ENCODE measurements around the gene PSMB8. TPM values are rescaled to one million over a fixed set of nuclear protein-coding genes. Genes with fewer than 3 reads are reported as not detected.
"Not testable (repeated sequence)": the region's sequence is repeated elsewhere in the genome, so short reads cannot be mapped to it uniquely, and the experiment has no call there.

PSMB8 gene
- total and polyA plus RNA-seq, 5 donors: 14.8 to 28.4 (median 20.6) TPM

DNA sequence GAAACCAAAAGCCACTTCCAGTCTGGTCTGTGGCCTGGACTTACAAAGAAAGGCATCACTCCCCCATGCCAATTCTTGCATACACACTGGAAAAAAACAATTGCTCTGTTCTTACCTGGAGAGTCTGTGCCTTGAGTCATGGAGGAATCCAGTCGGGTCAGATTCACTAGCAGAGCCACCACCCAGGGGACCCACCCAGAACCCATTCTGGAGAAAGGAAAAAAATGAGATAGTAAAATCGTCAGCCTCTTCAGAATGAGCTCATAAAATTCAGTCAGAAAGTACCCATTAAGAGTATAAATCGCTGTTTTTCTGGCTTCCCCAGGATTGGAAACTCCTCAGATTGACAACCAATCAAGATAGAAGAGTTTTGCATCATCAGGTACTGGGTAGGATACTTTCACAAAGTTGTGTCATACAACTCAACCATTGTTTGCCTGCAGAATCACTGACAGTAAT, 27.1 kb downstream of the PSMB8 start, which contains the start of gene HLA-DOB:
TSS of gene HLA-DOB (minus strand) at position 257 of the 459 bp plus-strand sequence. CDS start at position 206, 51 bp downstream.
- Histone ChIP-seq H3K4me3 (ENCODE audit: low read length) (no peak within 1 kb of the TSS), H3K27ac (ENCODE audit: low read length) (no peak within 1 kb of the TSS), H3K4me1 (ENCODE audit: control insufficient read depth, insufficient read depth, low read length) (no peaks in the 10 kb centered on the region), H3K27me3 (ENCODE audit: control insufficient read depth, insufficient read depth) (no peaks in the 10 kb centered on the region), H3K9me3 (ENCODE audit: control insufficient read depth, low read length) (no peaks in the 10 kb centered on the region)
- WGBS: 46% methylated on average over 3 of the region's 3 CpGs
- DNase-seq (no peak), ATAC-seq (peak in 1 of 2 donors; percentile 70)
- intact Hi-C loops (cut with DNase I): no loop called here

DNA sequence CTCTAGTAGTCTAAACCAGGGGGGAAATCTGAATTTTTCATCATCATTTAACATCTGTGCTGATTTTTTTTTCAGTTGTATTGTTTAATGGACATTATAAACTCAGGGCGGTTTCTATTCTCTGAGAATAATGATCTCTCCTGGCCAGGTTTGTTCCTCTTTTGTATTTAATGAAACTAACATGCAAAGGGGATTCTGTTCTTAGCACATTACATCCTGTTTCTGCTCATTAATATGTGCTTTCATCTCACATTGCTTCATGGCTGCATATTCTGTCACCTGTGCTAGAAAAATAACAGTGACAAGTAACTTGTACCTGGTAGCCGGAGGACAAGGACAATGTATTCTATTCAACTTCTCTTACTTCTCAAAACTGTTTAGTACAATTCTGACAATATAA, 27.9 kb downstream of the PSMB8 start:
- H3K4me1 ChIP-seq (ENCODE audit: control insufficient read depth, insufficient read depth, low read length): no peaks in the 10 kb centered on the region
- H3K27me3 ChIP-seq (ENCODE audit: control insufficient read depth, insufficient read depth): no peaks in the 10 kb centered on the region
- no peak overlapping the region for H3K4me3 ChIP-seq (ENCODE audit: low read length)
- WGBS: 74% methylated on average over 2 of the region's 2 CpGs
- intact Hi-C loops (cut with DNase I): no loop called here
- ATAC-seq (no peak), DNase-seq (no peak)
- H3K9me3 ChIP-seq (ENCODE audit: control insufficient read depth, low read length): no peaks in the 10 kb centered on the region
- H3K27ac ChIP-seq (ENCODE audit: low read length): no peak overlapping the region

DNA sequence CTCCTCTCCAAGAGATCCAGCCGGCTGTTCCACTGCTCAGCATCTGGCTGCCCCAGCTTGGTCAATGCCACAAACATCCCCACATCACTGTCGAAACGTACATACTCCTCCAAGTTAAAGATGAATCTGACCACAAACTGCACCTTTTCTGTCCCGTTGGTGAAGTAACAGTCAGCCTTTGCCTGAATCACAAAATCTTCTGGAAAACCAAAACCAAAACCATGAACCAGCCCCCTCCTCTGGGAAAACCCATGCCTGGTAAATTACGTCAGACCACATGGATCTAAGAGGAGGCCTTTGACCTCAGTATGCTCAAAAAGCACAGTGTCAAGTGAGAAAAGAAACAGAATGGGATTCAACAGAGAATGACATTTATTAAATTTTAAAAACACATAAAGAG, 28.7 kb downstream of the PSMB8 start:
- WGBS: 67% methylated on average over 5 of the region's 5 CpGs
- H3K4me3 ChIP-seq (ENCODE audit: low read length): no peak overlapping the region

DNA sequence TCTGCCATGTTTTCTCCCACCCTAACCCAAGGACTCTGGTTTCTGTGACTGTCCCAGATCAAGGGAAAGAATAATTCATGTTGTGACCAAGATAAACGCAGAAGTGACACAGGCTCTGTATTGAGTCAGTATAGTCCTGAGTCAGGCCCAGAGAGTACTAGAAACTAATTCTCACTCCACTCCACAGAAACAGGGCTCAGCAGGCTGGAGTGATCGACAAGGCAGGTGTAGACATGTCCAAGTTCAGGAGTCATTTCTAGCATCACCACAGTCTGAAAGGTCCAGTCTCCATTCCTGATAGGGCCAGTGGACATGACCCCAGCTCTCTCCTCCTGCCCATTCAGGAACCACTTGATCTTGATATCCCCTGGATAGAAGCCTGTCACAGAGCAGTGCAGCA, 29.7 kb downstream of the PSMB8 start:
- no peak for DNase-seq
- ATAC-seq: no peak
- no peak overlapping the region for H3K4me3 ChIP-seq (ENCODE audit: low read length)
- no peaks in the 10 kb centered on the region for H3K27me3 ChIP-seq (ENCODE audit: control insufficient read depth, insufficient read depth)
- no peaks in the 10 kb centered on the region for H3K4me1 ChIP-seq (ENCODE audit: control insufficient read depth, insufficient read depth, low read length)
- 92% methylated on average over 2 of the region's 2 CpGs for WGBS
- no peaks in the 10 kb centered on the region for H3K9me3 ChIP-seq (ENCODE audit: control insufficient read depth, low read length)
- no peak overlapping the region for H3K27ac ChIP-seq (ENCODE audit: low read length)
- intact Hi-C loops (cut with DNase I): no loop called here

More for the DNA sequence above, 28.7 kb downstream of the PSMB8 start:
- H3K4me1 ChIP-seq (ENCODE audit: control insufficient read depth, insufficient read depth, low read length): no peaks in the 10 kb centered on the region
- DNase-seq (no peak), ATAC-seq (peak in 1 of 2 donors; percentile 30)
- no peak overlapping the region for H3K27ac ChIP-seq (ENCODE audit: low read length)
- H3K27me3 ChIP-seq (ENCODE audit: control insufficient read depth, insufficient read depth): no peaks in the 10 kb centered on the region
- intact Hi-C loops (cut with DNase I): no loop called here
- H3K9me3 ChIP-seq (ENCODE audit: control insufficient read depth, low read length): no peaks in the 10 kb centered on the region

DNA sequence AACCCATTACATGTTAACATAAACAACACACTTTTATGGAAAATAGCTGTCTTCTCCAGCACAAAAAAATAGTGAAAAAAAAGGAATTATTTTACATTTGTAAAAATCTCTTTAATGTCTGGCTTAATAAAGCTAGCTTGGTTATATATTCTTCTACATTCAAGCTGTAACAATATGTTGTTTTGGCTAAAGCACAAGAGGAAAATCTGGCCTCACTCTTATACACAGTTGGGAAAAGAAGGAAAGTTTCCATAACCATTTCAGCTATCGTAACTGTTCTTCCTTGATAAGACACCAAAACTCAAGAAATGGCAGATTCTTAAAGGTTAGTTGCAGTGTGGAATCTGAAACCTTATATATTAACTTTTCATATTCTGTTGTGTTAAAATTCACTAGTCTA, 34.7 kb downstream of the PSMB8 start:
- Histone ChIP-seq H3K27me3 (ENCODE audit: control insufficient read depth, insufficient read depth) (no peaks in the 10 kb centered on the region), H3K4me3 (ENCODE audit: low read length) (no peak overlapping the region), H3K4me1 (ENCODE audit: control insufficient read depth, insufficient read depth, low read length) (no peaks in the 10 kb centered on the region), H3K27ac (ENCODE audit: low read length) (no peak overlapping the region), H3K9me3 (ENCODE audit: control insufficient read depth, low read length) (no peaks in the 10 kb centered on the region)
- DNase-seq (no peak), ATAC-seq (no peak)
- WGBS: 36% methylated on average over 1 of the region's 1 CpG
- intact Hi-C loops (cut with DNase I): no loop called here

DNA sequence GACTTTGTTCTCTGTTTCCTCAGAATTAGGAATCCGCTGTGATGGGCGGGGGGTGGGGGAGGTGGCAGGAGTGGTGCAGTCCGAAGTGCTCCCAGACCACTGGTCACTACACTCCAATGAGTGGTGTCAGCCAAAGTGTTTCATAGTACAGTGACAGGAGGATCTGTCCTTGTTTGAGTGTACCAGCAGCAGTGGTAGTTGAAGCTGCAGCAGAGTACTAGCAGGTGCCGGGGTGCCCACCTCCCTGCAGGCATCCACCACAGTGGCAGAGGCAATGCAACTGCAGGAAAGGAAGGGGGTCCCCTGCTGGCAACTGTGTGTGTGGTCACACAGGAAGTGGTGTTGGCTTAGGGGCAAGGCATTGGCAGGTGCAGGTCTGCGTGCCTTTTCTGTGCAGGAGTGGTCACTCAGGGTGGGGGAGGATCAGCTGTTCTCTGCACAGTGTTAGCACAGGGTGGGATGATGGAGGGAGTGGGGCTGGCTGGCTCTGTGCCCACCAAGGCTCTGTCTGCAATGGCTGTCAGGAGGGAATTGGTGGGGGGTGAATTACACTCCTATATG, 36.7 kb downstream of the PSMB8 start:
- H3K4me1 ChIP-seq (ENCODE audit: control insufficient read depth, insufficient read depth, low read length): no peaks in the 10 kb centered on the region
- no peaks in the 10 kb centered on the region for H3K9me3 ChIP-seq (ENCODE audit: control insufficient read depth, low read length)
- DNase-seq (peak in 1 of 3 donors; percentile 32), ATAC-seq (no peak)
- intact Hi-C loops (cut with DNase I): no loop called here
- 77% methylated on average over 5 of the region's 5 CpGs for WGBS
- no peak overlapping the region for H3K27ac ChIP-seq (ENCODE audit: low read length)
- no peak overlapping the region for H3K4me3 ChIP-seq (ENCODE audit: low read length)
- no peaks in the 10 kb centered on the region for H3K27me3 ChIP-seq (ENCODE audit: control insufficient read depth, insufficient read depth)

DNA sequence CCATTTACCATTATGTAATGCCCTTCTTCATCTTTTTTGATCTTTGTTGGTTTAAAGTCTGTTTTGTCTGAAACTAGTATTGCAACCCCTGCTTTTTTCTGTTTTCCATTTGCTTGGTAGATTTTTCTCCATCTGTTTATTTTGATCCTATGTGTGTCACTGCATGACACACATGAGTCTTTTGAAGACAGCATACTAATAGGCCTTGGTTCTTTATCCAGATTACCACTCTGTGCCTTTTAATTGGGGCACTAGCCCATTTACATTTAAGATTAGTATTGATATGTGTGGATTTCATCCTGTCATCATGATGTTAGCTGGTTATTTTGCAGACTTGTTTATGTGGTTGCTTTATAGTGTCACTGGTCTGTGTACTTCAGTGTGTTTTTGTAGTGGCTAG, 38.4 kb downstream of the PSMB8 start:
- H3K4me3 ChIP-seq (ENCODE audit: low read length); H3K9me3 ChIP-seq (ENCODE audit: control insufficient read depth, low read length); H3K27me3 ChIP-seq (ENCODE audit: control insufficient read depth, insufficient read depth); ATAC-seq; DNase-seq; intact Hi-C loops (cut with DNase I); H3K4me1 ChIP-seq (ENCODE audit: control insufficient read depth, insufficient read depth, low read length); H3K27ac ChIP-seq (ENCODE audit: low read length): not testable (repeated sequence)

DNA sequence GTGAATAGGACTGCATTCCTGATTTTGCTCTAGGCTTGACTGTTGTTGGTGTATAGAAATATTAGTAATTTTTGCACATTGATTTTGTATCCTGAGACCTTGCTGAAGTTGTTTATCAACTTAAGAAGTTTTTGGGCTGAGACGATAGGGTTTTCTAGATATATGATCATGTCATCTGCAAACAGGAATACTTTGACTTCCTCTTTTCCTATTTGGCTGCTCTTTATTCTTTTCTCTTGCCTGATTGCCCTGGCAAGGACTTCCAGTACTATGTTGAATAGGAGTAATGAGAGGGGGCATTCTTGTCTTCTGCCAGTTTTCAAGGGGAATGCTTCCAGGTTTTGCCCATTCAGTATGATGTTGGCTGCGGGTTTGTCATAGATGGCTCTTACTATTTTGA, 40.4 kb downstream of the PSMB8 start:
- no peaks in the 10 kb centered on the region for H3K9me3 ChIP-seq (ENCODE audit: control insufficient read depth, low read length)
- H3K4me3 ChIP-seq (ENCODE audit: low read length): no peak overlapping the region
- no peaks in the 10 kb centered on the region for H3K27me3 ChIP-seq (ENCODE audit: control insufficient read depth, insufficient read depth)
- no peak for DNase-seq
- H3K27ac ChIP-seq (ENCODE audit: low read length): no peak overlapping the region
- 59% methylated on average over 2 of the region's 2 CpGs for WGBS
- no peaks in the 10 kb centered on the region for H3K4me1 ChIP-seq (ENCODE audit: control insufficient read depth, insufficient read depth, low read length)
- intact Hi-C loops (cut with DNase I): no loop called here
- no peak for ATAC-seq

DNA sequence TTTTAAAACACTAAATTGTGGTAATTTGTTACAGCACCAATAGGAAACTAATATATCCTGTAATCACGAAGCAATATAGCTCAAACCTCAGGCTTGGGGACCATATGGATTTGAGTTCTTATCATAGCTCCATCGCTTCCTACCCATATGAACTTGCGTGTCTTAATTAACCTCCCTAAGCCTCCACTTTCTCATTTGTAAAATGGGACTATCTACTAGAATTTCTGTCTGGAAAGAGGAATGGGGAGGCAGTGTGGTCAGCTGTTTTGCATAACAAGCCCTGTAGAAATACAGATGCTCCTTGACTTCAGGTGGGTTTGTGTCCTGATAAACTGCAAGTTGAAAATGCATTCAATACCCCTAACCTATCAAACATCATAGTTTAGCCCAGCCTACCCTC, 44.1 kb downstream of the PSMB8 start:
- H3K4me3 ChIP-seq (ENCODE audit: low read length): no peak overlapping the region
- intact Hi-C loops (cut with DNase I): loop anchor here (5.0 to 10.0 kb wide), 2 partner anchors 385 to 387 kb away; no protein-coding TSS in a partner anchor
- no peak for ATAC-seq
- H3K27ac ChIP-seq (ENCODE audit: low read length): no peak overlapping the region
- WGBS: 78% methylated on average over 3 of the region's 3 CpGs
- DNase-seq: no peak
- no peaks in the 10 kb centered on the region for H3K27me3 ChIP-seq (ENCODE audit: control insufficient read depth, insufficient read depth)
- no peaks in the 10 kb centered on the region for H3K4me1 ChIP-seq (ENCODE audit: control insufficient read depth, insufficient read depth, low read length)
- no peaks in the 10 kb centered on the region for H3K9me3 ChIP-seq (ENCODE audit: control insufficient read depth, low read length)

DNA sequence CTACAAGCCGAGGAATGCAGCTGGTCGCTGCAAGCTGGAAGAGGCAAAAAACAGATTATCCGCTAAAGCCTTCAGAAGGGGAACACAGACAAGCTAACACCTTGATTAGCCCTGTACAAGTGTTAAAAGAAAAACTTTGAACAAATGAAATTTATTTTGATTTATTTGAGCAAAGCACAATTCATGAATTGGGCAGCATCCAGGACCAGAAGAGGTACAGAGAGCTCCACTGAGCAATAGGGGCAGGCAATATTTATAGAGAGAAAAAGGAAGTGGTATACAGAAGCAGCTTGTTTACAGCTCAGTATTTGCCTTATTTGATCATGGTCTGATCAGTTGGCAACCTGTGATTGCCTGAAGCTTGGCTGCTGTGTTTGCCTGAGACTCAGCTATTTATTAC, 44.7 kb downstream of the PSMB8 start:
- DNase-seq: no peak
- ATAC-seq: no peak
- no peak overlapping the region for H3K4me3 ChIP-seq (ENCODE audit: low read length)
- no peaks in the 10 kb centered on the region for H3K9me3 ChIP-seq (ENCODE audit: control insufficient read depth, low read length)
- intact Hi-C loops (cut with DNase I): loop anchor here (5.0 to 10.0 kb wide), 2 partner anchors 384 to 387 kb away; no protein-coding TSS in a partner anchor
- H3K27me3 ChIP-seq (ENCODE audit: control insufficient read depth, insufficient read depth): no peaks in the 10 kb centered on the region
- no peaks in the 10 kb centered on the region for H3K4me1 ChIP-seq (ENCODE audit: control insufficient read depth, insufficient read depth, low read length)
- WGBS: 95% methylated on average over 3 of the region's 3 CpGs
- H3K27ac ChIP-seq (ENCODE audit: low read length): no peak overlapping the region

DNA sequence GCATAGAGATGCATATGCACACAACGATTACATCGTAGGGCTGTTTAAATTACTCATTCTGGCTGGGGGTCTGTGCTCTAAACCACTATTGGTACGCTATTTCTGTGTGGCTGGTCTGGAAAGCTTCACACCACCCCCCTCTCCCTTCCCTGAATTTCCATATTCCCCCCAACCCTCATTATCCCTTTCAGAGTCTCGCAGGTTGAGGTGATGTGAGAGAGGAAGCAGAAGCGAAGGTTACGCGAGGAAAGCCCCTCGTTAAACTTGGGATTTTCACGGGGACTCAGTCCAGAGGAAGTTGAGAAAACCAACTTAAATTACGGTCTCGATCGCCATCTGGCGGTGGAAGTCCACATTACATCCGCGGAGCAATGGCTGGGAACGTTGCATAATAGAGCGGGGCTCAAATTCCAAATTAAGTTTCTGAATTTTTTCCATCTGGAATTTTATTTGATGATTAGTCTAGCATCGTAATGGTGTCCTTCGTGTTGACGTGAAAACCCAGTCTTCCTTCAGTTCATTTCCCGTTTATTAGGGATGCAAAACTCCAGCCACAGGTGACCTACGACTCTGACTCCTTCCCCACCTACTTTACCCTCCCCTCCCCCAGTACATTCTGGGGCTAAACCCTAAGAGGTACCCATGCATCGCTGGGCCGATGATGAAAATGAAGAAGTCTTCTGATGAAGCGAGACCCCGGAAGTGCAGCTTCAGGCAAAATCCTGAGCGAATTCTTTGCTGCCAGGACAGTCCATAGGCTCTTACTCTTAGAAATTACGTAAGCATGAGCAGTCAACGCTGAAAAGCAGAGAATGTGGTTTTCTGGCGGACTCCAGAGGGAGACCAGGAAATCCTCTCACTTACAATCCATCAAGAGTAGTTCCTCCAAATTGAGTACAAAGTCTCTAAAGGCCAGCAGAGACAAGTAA, 46.7 kb downstream of the PSMB8 start:
- ATAC-seq: peak; percentile 80 to 84
- intact Hi-C loops (cut with DNase I): loop anchor here (5.0 to 10.0 kb wide), 2 partner anchors 382 to 385 kb away; no protein-coding TSS in a partner anchor
- DNase-seq: peak; percentile 67 to 90 (median 85)
- H3K27me3 ChIP-seq (ENCODE audit: control insufficient read depth, insufficient read depth): no peaks in the 10 kb centered on the region
- no peaks in the 10 kb centered on the region for H3K4me1 ChIP-seq (ENCODE audit: control insufficient read depth, insufficient read depth, low read length)
- no peak overlapping the region for H3K27ac ChIP-seq (ENCODE audit: low read length)
- 10% methylated on average over 30 of the region's 30 CpGs for WGBS
- no peaks in the 10 kb centered on the region for H3K9me3 ChIP-seq (ENCODE audit: control insufficient read depth, low read length)
- H3K4me3 ChIP-seq (ENCODE audit: low read length): peak overlapping the region; percentile 19

All from right cardiac atrium (tissue), 5 donors.